Daoy (cell line): ENCODE results near the gene KLHL22. TPM values are rescaled to one million over a fixed set of nuclear protein-coding genes. Genes with fewer than 3 reads are reported as not detected.
"Not testable (repeated sequence)": the region's sequence is repeated elsewhere in the genome, so short reads cannot be mapped to it uniquely, and the experiment has no call there.

Experiments
- DNase-seq: peaks from one replicate; pipeline ENCODE4 v3.0.0-alpha.2; 2015; ENCODE audit warnings: low read depth
- total RNA-seq: library from RNA; depleted of rRNA; stranded (reverse); fragments of >200 nt; shearing (Covaris generic); gene quantifications from 2 replicates; pipeline ENCODE4 v1.2.3, GENCODE V29; 2014; rRNA removed

KLHL22 gene
- total RNA-seq, 1 experiment from 2014 or later: 7.4 TPM

DNA sequence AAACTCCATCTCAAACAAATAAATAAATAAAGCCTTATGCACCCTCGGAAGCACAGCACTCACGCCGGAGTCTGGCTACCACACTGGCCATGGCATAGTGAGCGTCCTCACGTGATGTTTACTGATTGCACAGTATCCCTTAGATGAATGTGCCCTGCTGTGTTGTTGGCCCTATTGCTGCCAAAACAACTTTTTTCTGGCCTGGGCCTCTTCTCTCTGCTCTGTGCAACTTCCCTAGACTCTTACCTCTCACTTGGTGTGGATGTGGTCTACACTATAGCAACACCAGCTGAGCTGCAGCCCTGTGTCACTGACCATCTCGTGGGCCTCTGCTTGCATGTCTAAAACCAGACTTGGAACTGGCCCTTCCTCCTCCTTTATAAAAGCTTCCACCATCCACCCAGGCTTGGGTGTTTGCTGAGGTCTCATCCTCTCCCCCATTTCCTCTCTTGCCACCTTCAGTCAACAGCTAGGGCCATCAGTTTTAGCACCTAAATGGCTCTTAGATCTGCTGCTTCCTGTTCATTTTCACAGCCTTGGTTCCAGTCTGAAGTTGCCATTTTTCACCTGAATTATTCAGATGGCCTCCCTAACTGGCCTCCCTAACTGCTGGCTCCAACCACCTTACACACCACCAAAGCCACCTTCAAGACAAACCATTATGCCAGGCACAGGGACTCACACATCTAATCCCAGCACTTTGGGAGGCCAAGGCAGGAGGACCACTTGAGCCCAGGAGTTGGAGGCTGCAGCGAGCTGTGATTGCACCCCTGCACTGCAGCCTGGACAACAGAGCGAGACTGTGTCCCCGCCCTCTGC is 92.4 kb downstream of the KLHL22 start:
- DNase-seq: no peak

DNA sequence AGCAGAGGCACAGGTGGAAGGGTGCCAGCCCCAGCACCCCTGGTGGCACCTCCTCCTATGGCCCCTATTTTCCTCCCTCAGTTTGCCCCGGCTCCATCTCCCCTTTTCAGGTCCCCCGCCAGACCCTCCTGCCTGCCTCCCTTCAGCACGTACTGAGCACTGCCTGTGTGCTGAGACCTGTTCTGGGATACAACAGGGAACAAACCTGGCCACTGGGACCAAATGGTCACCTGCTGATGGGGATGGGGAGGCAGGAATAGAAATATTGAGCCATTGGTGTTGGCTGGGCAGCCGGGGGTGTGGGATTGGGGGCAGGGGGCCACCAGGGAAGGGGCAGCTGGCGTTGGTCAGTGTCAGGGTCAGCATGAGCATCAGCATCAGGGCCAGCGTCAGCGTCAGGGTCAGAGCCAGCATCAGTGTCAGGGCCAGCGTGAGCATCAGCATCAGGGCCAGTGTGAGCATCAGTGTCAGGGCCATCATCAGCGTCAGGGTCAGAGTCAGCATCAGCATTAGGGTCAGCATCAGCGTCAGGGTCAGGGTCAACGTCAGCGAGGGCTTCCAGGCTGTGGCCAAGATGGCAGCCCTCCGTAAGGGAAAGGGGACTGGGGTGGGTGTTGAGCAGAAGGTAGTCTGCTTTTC is 94.1 kb downstream of the KLHL22 start:
- DNase-seq: no peak

DNA sequence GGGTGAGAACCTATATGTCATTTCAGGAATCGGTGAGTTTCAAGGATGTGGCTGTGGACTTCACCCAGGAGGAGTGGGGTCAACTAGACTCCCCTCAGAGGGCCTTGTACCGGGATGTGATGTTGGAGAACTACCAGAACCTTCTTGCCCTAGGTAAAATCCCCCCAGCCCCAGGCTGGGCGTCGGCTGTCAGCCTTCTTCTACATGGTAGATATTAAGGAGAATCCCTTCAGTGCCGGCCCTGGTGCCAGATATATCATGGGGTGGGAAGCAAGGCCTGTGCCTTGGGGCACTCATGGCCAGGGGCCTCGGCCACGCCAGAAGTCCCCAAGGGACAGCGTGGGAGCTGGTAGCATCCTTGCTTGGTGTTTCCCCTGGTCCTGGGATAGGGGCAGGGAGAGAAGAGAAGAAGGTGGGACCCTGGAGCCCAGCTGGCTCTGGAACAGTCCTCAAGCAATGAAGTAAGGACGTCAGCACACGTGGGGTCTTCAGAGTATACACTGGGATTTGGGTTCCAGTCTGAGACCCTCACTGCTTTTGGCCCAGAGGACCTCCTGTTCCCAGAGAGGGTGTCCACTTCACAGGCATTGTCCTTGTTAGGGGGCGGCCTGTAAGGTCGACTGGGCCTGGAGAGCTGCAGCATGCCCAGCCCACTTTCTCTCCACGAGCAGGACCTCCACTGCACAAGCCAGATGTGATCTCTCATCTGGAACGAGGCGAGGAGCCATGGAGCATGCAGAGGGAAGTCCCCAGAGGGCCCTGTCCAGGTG is 94.8 kb downstream of the KLHL22 start:
- no peak for DNase-seq

DNA sequence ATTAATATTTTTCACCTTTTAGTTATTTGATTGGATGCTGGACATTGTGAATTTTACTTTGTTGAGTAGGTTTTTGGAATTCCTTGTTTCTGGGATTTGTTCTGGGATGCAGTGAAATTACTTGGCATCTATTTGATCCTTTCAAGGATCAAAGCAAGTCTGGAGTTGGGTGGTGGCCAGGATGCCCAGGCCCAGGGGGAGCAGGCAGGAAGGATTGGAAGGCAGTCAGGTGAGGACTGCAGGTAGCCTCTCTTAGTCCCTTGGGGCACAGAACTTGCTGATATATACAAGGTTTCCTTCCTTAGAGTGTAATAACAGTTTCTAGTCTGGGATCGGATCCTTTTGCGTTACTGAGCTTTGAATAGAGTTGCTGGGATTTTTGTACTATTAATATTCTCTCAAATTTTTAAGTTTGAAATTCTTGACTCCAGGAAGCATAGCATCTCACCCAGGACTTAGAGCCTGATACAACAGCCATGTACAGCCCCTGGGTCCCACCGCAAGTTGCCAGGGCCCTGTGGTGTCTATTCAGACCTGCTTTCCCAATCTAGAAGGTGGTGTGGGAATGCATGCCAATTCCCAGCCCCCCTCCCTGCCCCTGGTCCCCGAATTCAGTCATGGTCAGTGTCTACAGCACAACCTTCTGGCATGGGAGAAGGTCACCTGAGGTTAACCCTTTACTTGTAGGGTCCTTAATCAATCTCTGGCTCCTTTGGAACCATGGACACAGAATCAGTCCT is 95.6 kb downstream of the KLHL22 start:
- no peak for DNase-seq

DNA sequence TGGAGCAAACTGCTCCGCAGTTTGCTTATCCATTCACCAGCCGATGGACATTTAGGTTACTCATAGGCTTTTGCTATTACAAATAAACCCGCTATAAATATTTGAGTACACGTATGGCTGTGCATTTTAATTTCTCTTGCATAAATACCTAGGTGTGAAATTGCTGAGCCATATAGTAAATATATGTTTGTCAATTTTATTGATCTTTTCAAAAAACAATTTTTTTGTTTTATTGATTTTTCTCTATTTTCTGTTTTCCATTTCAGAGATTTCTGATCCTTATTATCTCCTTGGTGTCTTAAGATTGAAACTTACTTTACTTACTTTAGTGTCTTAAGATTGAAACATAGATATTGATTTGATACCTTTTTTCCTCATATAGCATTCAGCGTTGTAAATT is 97.2 kb downstream of the KLHL22 start:
- no peak for DNase-seq

DNA sequence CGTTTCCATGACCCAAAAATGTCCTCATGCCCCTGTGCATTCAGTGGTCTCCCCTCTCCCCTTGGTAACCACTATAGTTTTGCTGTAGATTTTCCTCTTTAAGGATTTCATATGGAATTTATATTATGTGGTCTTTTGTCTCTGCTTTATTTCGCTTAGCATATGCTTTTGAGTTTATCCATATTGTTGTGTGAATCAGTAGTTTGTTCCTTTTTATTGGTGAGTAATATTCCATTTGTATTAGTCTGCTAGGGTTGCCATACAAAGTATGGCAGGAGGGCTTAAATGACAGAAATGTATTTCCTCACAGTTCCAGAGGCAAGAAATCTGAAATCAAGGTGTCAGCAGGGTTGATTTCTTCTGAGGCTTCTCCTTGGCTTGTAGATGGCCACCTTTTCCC is 98.1 kb downstream of the KLHL22 start:
- DNase-seq: no peak

DNA sequence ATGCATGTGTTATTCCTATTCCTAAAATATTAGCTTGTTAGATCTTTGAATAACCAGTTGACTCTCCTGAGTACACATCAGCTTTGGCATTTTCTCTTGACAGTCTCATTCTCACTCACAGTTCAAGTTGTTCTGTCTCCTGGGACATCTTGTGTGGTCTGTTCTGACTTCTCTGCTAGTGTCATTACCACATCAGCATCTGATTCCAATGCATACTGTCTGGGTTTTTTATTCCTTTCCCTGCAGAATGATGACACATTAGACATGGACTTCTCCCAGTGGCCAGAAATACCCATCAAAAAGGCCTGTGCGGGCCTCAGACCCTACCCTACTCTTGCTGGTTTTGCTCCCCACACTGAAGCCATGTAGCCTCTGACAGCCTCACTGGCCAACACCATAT is 99.0 kb downstream of the KLHL22 start:
- no peak for DNase-seq

DNA sequence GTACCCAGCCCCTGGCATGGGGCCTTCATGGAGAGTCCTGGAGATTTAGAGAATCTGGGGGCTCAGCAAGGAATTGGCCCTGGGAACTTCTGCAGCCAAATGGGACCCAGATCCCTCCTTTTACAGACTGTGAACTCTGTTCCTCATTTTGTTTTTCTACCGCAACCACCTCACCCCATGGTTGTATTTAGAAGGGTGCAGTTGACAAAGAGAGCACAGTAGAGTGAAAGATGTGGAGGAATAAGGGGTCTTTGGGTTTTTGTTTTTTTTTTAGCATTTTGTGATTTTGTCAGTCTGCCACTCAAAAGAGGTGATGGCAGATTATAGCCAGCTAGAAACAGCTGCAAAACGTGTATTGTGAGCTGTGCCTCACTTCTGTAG is 99.7 kb downstream of the KLHL22 start:
- no peak for DNase-seq

DNA sequence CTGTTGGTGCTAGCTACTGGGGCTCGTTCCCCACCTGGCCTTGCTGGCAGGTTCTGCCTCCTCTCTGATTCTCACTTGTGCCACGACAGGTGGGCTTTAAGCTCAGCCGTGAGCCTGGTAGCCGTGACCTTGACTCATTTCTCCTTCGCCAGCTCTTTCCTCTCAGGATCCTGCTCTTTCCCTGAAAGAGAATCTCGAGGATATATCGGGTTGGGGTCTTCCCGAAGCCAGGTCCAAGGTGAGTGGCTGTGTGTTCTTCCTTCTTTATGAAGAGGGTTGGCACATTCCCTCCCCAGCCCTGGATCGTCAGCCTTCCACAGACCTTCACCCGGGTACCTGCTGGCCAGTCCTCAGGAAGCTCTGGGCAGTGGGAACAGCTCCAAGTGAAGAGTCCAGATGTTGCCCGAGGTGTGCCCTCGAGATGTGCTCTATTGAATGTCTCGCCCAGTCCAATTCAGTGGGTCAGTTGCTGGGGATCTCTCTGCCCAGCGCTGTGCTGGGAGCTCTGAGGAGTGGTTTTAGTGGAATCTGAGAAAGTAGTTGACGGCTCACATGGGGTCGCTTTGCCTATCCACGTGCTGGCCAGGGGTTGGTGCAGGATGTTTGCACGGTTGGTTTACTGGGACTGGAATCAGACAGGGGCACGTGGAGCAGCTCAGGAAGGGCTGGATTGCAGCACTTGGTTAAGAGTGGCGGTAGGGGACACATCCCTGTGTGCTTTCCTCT is 100.3 kb downstream of the KLHL22 start:
- no peak for DNase-seq

DNA sequence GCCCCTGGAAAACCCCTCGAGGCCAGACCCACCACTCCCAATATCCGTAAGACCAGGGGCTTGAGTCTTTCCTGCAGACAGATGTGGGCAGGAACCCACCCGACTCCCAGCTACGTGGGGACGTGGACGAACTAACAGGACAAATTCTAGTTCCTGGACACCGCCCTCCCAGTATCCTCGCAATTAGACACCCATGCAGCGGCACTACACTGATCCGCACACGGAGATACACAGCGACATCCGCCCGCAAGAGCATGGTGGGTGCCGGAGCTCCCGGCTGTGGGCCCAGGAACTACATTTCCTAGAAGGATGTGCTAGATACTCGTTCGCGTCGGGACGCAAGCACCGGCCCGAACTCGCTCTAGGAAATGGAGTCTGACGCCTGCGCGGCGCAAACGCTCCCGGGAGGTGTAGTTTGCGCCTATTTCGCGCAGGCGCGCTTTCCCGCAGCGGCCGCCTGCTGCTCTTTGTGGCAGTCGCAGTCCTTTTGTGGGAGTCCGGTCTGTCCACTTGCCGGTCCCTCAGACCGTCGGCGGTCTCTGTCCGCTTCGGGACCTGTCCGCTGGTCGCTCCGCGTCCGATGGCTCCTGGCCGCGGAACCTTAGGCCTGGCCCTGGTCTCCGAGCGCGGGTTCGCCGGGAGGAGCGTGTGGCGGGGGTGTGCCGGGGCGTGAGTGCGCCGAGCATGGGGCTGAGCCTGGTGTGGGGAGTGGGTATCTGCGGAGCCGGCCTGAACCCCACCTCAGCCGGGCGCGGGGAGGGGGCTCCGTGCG is 101.7 kb downstream of the KLHL22 start, which contains the start of gene ZNF74:
TSS of gene ZNF74 (plus strand) at position 447 of the 772 bp plus-strand sequence. CDS start 478 bp downstream, outside the sequence.
- peak; percentile 93 for DNase-seq

DNA sequence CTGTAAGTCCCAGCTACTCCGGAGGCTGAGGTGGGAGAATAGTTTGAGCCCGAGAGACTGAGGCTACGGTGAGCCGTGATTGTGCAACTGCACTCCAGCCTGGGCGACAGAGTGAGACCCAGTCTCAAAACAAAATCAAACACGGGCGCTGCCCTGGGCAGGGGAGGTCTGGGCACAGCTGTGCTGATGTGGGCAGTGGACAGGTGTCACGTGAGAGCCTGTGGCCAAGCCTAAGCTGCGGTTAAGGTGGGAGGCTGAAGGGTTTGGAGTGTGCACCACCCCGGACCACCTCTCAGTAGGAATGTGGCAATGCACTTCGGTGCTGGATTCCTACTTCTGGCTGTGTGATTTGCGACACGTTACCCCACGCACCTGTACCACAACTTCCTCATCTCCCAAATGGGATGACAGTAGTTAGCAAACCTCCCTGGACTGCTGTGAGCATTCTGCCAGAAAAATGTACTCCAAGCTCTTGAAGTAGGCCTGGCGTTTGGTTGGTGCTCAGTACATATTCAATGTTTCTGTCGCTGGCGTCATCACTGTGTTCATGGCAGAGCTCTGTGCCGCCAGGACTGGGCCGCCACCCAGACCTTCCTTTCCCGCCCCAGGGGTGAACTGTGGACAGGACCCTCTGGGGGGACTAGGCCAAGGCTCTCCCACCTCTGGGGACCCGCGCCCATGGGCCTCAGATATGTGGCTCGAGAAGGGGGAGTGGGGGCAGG is 102.5 kb downstream of the KLHL22 start:
- DNase-seq: no peak

DNA sequence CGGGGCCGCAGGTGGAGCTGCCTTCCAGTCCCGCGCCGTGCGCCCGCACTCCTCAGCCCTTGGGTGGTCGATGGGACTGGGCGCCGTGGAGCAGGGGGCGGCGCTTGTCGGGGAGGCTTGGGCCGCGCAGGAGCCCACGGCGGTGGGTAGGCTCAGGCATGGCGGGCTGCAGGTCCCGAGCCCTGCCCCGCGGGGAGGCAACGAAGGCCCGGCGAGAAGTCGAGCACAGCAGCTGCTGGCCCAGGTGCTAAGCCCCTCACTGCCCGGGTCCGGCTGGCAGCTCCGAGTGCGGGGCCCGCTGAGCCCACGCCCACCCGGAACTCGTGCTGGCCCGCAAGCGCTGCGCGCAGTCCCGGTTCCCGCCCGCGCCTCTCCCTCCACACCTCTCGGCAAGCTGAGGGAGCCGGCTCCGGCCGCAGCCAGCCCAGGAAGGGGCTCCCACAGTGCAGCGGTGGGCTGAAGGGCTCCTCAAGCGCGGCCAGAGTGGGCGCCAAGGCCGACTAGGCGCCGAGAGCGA is 103.2 kb downstream of the KLHL22 start:
- DNase-seq: not testable (repeated sequence)

Other genes starting within 250 kb of the KLHL22 start
- 1.7 and 5.1 TPM in 2 replicates for gene RTN4R, start 227.5 kb downstream of the KLHL22 start, total RNA-seq
- 59.8 and 69.1 TPM in 2 replicates for gene DGCR6L, start 175.7 kb downstream of the KLHL22 start, total RNA-seq
- gene ZNF74, start 101.6 kb downstream of the KLHL22 start, total RNA-seq: 6.3 and 10.4 TPM in 2 replicates
- gene SCARF2, start 58.0 kb downstream of the KLHL22 start, total RNA-seq: 9.3 and 9.5 TPM in 2 replicates
- gene MED15, start 11.8 kb upstream of the KLHL22 start, total RNA-seq: 23.4 and 24.5 TPM in 2 replicates